Measurements from ENCODE around the gene LIN9. TPM values are rescaled to one million over a fixed set of nuclear protein-coding genes. Genes with fewer than 3 reads are reported as not detected.

Gene LIN9
- polyA plus RNA-seq, 4 donors: 10.4 to 14.2 (median 11.1) TPM

GRCh38 chr1:226324479-226324878 is 15.5 kb upstream of the LIN9 start:
- DNase-seq (ENCODE audit: low read depth in 4 of 4, low spot score in 3 of 4): no peak

GRCh38 chr1:226322986-226323385 is 14.0 kb upstream of the LIN9 start:
- no peak for DNase-seq (ENCODE audit: low read depth in 4 of 4, low spot score in 3 of 4)

GRCh38 chr1:226320930-226321329 is 12.0 kb upstream of the LIN9 start:
- DNase-seq (ENCODE audit: low read depth in 4 of 4, low spot score in 3 of 4): no peak

- no peak for DNase-seq (ENCODE audit: low read depth in 4 of 4, low spot score in 3 of 4)
Measured at GRCh38 chr1:226318471-226318870, 9.5 kb upstream of the LIN9 start.

- no peak for DNase-seq (ENCODE audit: low read depth in 4 of 4, low spot score in 3 of 4)
Measured at GRCh38 chr1:226314055-226314454, 5.1 kb upstream of the LIN9 start.

- no peak for DNase-seq (ENCODE audit: low read depth in 4 of 4, low spot score in 3 of 4)
Measured at GRCh38 chr1:226312065-226312464, 3.1 kb upstream of the LIN9 start.

- no peak for DNase-seq (ENCODE audit: low read depth in 4 of 4, low spot score in 3 of 4)
Measured at GRCh38 chr1:226311376-226311775, 2.4 kb upstream of the LIN9 start.

GRCh38 chr1:226310637-226311195 is 1.8 kb upstream of the LIN9 start:
- no peak for DNase-seq (ENCODE audit: low read depth in 4 of 4, low spot score in 3 of 4)

GRCh38 chr1:226310245-226310540 is 1.2 kb upstream of the LIN9 start:
- no peak for DNase-seq (ENCODE audit: low read depth in 4 of 4, low spot score in 3 of 4)

- DNase-seq (ENCODE audit: low read depth in 4 of 4, low spot score in 3 of 4): peak in 3 of 4 donors; percentile 16 to 21 (median 19)
Measured at GRCh38 chr1:226309398-226310244, 657 bp upstream of the LIN9 start.

- peak in 1 of 4 donors; percentile 1 for DNase-seq (ENCODE audit: low read depth in 4 of 4, low spot score in 3 of 4)
Measured at GRCh38 chr1:226308166-226308722, 720 bp downstream of the LIN9 start.

GRCh38 chr1:226306425-226306824 is 2.5 kb downstream of the LIN9 start:
- no peak for DNase-seq (ENCODE audit: low read depth in 4 of 4, low spot score in 3 of 4)

- no peak for DNase-seq (ENCODE audit: low read depth in 4 of 4, low spot score in 3 of 4)
Measured at GRCh38 chr1:226305184-226305583, 3.8 kb downstream of the LIN9 start.

GRCh38 chr1:226304291-226304955 is 4.5 kb downstream of the LIN9 start:
- DNase-seq (ENCODE audit: low read depth in 4 of 4, low spot score in 3 of 4): no peak

GRCh38 chr1:226302731-226303130 is 6.2 kb downstream of the LIN9 start:
- no peak for DNase-seq (ENCODE audit: low read depth in 4 of 4, low spot score in 3 of 4)

- DNase-seq (ENCODE audit: low read depth in 4 of 4, low spot score in 3 of 4): no peak
Measured at GRCh38 chr1:226296911-226297310, 12.1 kb downstream of the LIN9 start.

- DNase-seq (ENCODE audit: low read depth in 4 of 4, low spot score in 3 of 4): no peak
Measured at GRCh38 chr1:226293553-226293920, 15.4 kb downstream of the LIN9 start.

GRCh38 chr1:226292874-226293552 is 16.0 kb downstream of the LIN9 start:
- DNase-seq (ENCODE audit: low read depth in 4 of 4, low spot score in 3 of 4): no peak

GRCh38 chr1:226287587-226287986 is 21.4 kb downstream of the LIN9 start:
- no peak for DNase-seq (ENCODE audit: low read depth in 4 of 4, low spot score in 3 of 4)

- no peak for DNase-seq (ENCODE audit: low read depth in 4 of 4, low spot score in 3 of 4)
Measured at GRCh38 chr1:226281058-226281457, 27.9 kb downstream of the LIN9 start.

- no peak for DNase-seq (ENCODE audit: low read depth in 4 of 4, low spot score in 3 of 4)
Measured at GRCh38 chr1:226279498-226279897, 29.5 kb downstream of the LIN9 start.

Data from left renal pelvis (tissue), 4 donors.